Thyroid gland (tissue), 4 donors: ENCODE measurements around the gene DISC1.

ENCODE experiments used
- POLR2A ChIP-seq, 2 donors: fragments of 450-650 bp; IDR thresholded peaks; one replicate each; pipeline ENCODE4 v1.6.1; 2017; ENCODE audit warnings: antibody characterized with exemption in 2 of 2, mild to moderate bottlenecking in 2 of 2, moderate library complexity in 1 of 2
- TF ChIP-seq, protein P1 (sequence below), 6 experiments: fragments of 200-600 bp in 3 of 6; fragments of 450-650 bp in 3 of 6; sonication (generic) in 3 of 6; IDR thresholded peaks; one replicate each; pipeline ENCODE4 v1.5.1; 2016 to 2019; ENCODE audit warnings: antibody characterized with exemption in 6 of 6, mild to moderate bottlenecking in 2 of 6, inconsistent platforms in 1 of 6, moderate library complexity in 1 of 6

DNA sequence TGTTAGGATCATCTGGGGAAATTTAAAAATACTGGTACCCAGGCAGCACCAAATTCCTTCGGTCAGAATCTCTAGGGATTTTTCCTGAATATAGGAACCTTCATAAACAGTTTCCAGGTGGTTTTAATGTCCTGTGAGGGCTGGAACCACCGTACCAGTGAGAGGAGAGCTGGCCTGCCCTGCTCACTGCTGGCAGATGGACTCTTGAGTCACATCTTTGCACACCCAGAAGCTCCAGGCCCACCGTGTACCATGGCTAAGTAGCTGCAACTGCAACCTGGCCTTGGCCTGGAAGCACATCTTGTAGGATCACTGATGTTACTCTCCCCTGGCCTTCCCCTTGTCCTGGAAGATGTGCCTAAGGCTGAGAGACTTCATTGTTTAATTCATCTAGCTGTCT lies 181.5 kb downstream of the DISC1 start:
- TF ChIP-seq, protein P1, sequence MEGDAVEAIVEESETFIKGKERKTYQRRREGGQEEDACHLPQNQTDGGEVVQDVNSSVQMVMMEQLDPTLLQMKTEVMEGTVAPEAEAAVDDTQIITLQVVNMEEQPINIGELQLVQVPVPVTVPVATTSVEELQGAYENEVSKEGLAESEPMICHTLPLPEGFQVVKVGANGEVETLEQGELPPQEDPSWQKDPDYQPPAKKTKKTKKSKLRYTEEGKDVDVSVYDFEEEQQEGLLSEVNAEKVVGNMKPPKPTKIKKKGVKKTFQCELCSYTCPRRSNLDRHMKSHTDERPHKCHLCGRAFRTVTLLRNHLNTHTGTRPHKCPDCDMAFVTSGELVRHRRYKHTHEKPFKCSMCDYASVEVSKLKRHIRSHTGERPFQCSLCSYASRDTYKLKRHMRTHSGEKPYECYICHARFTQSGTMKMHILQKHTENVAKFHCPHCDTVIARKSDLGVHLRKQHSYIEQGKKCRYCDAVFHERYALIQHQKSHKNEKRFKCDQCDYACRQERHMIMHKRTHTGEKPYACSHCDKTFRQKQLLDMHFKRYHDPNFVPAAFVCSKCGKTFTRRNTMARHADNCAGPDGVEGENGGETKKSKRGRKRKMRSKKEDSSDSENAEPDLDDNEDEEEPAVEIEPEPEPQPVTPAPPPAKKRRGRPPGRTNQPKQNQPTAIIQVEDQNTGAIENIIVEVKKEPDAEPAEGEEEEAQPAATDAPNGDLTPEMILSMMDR (IDR thresholded peaks at IDR 0.05): no peak
- TF ChIP-seq POLR2A (IDR thresholded peaks at IDR 0.05): no peak
